GM21381 (cell line): Measurements from ENCODE around the gene CCDC74A.
"Not testable (repeated sequence)": the region's sequence is repeated elsewhere in the genome, so short reads cannot be mapped to it uniquely, and the experiment has no call there.

Experiments
- ATAC-seq: cut with Tn5 transposase; IDR thresholded peaks from one replicate; pipeline ENCODE4 v1.9.1; 2021; ENCODE audit warnings: mild to moderate bottlenecking, moderate library complexity; ENCODE audit not compliant: unreplicated experiment

CCDC74A gene

DNA sequence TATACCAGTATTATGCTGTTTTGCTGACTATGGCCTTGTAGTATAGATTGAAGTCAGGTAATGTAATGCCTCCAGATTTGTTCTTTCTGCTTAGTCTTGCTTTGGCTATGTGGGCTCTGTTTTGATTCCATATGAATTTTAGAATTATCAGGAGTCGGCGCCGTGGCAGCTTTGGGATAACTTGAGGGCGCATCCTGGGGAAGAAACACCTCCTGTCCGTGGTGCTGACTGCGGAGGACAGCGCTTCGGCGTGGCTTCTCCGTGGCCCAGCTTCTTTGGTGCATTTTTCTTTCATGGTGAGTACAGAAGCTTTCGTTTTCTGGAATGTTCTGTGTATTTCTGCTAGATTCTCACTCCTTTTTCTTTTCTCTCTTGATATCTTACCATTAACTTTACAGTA is 25.2 kb downstream of the CCDC74A start:
- ATAC-seq: no peak

GRCh38 chr2:131556998-131557397 is 29.3 kb downstream of the CCDC74A start:
- ATAC-seq: no peak

- ATAC-seq: no peak
Measured at GRCh38 chr2:131557558-131558321, 30.1 kb downstream of the CCDC74A start.

GRCh38 chr2:131566371-131566770 is 38.7 kb downstream of the CCDC74A start:
- no peak for ATAC-seq

- no peak for ATAC-seq
Measured at GRCh38 chr2:131567891-131568290, 40.2 kb downstream of the CCDC74A start.

DNA sequence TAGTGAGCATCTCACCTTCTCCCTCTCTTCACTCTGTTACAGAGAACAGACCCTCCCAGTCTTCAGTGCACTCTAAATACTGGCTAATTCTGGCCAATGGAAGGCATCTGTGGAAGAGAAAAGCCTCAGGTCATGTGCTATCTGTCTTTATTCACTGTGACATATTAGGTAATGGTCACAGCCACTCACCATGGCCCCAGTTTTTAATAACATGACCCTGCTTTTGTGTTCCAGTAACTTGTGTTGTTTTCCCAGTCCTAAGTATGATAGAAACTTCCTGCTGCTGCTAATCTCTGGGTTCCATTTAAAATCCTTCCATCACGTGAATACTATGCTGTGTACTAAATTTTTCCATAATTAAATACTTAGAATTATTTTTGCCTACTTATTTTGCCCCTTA is 40.7 kb downstream of the CCDC74A start:
- ATAC-seq: not testable (repeated sequence)

GRCh38 chr2:131572175-131572574 is 44.5 kb downstream of the CCDC74A start:
- no peak for ATAC-seq

- no peak for ATAC-seq
Measured at GRCh38 chr2:131577812-131578211, 50.1 kb downstream of the CCDC74A start.

- no peak for ATAC-seq
Measured at GRCh38 chr2:131580187-131580586, 52.5 kb downstream of the CCDC74A start.
